GM21825 (cell line): Measurements from ENCODE around the gene ZNF548.
"Not testable (repeated sequence)": the region's sequence is repeated elsewhere in the genome, so short reads cannot be mapped to it uniquely, and the experiment has no call there.

Experiments used
- ATAC-seq: cut with Tn5 transposase; IDR thresholded peaks from one replicate; pipeline ENCODE4 v1.9.1; 2021; ENCODE audit warnings: mild to moderate bottlenecking, moderate library complexity; ENCODE audit not compliant: unreplicated experiment

ZNF548 gene

GRCh38 chr19:57389730-57390598 lies at the start of gene ZNF548:
TSS of gene ZNF548 (plus strand) at chr19:57389854. CDS start at chr19:57390100, 246 bp downstream.
- ATAC-seq: peak; percentile 95

DNA sequence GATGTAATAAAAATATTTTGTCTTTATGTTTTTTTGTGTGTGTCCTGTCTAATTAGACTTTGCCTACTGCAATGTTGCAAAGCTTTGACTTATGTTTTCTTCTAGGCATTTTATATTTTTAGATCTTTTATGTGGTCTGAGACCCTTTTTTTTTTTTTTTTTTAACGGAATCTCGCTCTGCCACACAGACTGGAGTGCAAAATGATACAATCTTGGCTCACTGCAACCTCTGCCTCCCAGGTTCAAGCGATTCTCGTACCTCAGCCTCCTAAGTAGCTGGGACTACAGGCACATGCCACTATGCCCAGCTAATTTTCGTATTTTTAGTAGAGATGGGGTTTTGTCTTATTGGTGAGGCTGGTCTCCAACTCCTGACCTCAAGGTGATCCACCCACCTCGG lies 47.1 kb upstream of the ZNF548 start:
- no peak for ATAC-seq

DNA sequence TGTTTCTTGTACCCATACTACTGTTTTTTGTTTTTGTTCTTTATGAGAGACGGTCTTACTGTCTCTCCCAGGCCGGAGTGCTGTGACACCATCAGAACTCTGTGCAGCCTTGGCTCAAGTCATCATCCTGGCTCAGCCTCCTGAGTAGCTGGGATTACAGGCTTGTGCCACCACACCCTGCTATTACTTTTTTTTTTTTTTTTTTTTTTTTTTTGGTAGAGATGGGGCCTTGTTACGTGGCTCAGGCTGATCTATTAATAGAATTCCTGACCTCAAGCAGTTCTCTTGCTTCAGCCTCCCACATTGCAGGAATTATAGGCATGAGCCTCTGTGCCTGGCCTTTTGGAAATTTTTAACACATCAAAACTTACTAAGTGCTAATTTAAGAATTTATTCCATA lies 41.5 kb upstream of the ZNF548 start:
- no peak for ATAC-seq

DNA sequence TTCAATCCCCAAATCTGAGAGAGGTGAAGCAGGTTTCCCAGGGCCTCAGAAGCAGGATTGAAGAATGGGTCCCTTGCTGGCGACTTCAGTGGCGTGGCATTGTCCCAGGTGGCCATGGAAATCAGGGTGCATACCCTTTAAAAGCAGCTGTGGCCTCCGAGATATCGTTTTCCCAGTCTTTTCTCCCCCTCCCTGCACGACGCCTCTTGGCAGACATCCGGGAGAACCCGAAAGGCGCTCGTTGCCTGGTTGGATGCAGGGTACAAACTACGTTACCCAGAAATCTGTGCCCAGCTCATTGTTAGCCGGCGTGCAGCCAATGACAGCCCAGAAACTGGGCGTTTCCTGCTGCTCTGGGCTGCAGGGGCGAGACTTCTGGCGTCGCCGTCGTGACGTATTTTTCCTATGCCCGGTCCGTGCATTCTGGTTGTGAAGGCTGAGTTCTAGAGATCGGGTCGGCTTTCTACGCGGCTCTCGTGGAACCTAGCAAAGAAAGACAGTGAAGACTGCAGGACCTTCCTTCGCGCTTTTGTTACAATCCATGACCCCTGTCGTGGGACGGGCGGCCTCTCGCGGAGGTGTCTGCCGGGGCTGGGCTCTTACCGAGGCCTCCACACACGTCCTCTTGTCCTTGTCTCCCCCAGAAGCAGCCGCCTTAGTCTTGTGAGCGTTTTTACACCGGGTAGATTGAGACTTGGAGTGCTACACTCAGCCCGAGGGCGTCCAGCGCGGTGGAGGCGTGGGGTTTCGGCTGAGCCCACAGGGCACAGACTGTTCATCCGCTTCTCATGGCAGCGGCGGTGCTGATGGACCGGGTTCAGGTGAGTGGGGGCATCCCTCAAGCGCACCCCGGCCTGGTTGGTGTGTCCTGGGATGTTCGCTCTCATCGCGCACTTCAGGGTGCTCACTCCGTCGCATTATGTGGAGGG lies 38.5 kb upstream of the ZNF548 start, which contains the start of gene ZNF304:
Gene ZNF304 (plus strand): TSS at position 395 of the 929 bp plus-strand sequence. CDS start 394 bp downstream, at position 789.
- ATAC-seq: peak; percentile 92

- no peak for ATAC-seq
Observed at GRCh38 chr19:57351867-57352266, 37.8 kb upstream of the ZNF548 start.

DNA sequence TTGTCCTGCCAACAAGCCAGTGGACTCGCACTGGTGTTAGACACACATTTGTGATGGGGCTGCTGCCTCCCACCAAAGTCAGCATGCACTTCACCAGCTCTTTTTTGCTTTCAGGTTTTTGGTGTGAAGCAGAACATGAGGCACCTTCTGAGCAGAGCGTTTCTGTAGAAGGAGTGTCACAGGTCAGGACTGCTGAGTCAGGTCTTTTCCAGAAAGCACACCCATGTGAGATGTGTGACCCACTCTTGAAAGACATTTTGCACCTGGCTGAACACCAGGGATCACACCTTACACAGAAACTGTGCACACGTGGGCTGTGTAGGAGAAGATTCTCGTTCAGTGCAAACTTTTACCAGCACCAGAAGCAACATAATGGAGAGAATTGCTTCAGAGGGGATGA lies 33.7 kb upstream of the ZNF548 start:
- ATAC-seq: no peak

DNA sequence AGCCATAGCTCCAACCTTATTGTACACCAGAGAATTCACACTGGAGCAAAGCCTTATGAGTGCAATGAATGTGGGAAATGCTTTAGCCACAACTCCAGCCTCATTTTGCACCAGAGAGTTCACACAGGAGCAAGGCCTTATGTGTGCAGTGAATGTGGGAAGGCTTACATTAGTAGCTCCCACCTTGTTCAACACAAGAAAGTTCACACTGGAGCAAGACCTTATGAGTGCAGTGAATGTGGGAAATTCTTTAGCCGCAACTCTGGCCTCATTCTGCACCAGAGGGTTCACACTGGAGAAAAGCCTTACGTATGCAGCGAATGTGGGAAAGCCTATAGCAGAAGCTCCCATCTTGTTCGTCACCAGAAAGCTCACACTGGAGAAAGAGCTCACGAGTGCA lies 32.2 kb upstream of the ZNF548 start:
- ATAC-seq: no peak

DNA sequence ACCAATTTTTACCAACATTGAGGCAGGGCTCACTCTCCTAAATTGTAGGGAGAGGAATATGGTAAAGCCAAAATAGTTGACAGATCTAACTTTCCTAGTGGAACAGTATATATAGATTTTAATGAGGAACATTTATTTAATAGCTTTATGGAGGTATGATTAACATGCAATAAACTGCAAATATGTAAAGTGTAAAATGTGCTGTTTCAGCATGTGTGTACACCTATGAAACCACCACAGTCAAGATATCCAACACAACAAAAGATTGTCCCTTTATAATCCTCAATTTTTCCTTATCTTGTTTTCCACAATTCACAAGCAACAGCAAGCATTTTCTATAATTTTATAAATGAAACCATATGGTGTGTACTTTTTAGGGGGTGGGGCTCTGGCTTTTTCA lies 30.4 kb upstream of the ZNF548 start:
- ATAC-seq: no peak

DNA sequence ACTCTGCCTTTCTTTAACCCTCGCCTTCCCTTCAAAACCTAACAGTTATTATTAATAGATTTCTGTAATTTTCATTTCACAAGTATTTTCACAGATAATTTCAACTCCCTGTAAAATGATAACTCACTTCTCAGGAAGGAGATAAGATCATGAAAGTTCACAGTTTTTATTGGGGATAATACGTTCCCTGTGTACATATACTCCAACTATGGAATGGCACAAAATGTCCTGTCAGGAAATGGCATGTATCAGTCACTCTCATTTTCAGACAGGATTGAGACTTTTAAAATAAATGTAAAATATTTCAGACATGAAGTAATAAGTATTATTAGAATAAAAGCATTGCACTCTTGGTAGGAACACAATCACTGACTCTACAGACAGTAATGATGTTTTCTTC lies 27.2 kb upstream of the ZNF548 start:
- no peak for ATAC-seq

- ATAC-seq: peak; percentile 91
Observed at GRCh38 chr19:57362997-57363687, 26.5 kb upstream of the ZNF548 start, which contains the start of the genes TRAPPC2B and ZNF547. TSS of gene TRAPPC2B (plus strand) at chr19:57363551. CDS start at chr19:57364834, 1,283 bp downstream. TSS of gene ZNF547 (plus strand) at chr19:57363551. CDS start at chr19:57368556, 5,005 bp downstream.

GRCh38 chr19:57363688-57364181 lies 25.9 kb upstream of the ZNF548 start:
- no peak for ATAC-seq

- ATAC-seq: no peak
Observed at GRCh38 chr19:57366776-57367175, 22.9 kb upstream of the ZNF548 start.

DNA sequence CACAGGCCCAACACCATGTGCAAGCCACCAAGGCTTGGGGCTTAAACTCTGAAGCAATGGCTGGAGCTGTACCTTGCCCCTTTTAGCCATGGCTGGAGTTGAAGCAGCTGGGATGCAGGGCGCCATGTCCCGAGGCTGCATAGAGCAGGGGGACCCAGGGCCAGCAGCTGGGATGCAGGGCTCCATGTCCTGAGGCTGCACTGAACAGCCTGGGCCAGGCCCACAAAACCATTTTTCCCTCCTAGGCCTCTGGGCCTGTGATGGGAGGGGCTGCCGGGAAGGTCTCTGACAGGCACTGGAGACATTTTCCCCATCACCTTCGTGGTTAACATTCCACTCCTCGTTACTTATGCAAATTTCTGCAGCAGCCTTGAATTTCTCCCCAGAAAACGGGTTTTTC lies 15.5 kb upstream of the ZNF548 start:
- no peak for ATAC-seq

DNA sequence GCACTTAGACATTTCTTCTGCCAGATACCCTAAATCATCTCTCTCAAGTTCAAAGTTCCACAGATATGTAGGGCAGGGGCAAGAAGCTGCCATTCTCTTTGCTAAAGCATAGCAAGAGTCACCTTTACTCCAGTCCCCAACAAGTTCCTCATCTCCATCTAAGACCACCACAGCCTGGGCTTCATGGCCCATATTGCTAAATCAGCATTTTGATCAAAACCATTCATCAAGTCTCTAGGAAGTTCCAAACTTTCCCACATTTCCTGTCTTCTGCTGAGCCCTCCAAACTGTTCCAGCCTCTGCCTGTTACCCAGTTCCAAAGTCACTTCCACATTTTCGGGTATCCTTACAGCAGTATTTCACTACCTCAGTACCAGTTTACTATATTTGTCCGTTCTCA lies 15.0 kb upstream of the ZNF548 start:
- not testable (repeated sequence) for ATAC-seq

DNA sequence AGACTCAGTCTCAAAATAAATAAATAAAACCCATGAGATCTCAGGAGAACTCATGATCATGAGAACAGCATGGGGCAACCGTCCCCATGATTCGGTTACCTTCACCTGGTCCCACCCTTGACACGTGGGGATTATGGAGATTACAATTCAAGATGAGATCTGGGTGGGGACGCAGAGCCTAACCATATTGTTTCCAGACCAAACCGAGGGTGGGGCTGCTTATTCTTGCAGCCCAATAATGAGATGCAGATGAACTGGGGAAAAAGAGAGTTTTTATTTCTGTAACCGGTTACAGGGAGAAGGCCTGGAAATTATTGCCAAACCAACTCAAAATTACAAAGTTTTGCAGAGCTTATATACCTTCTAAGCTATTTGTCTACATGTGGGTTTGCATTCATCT lies 13.5 kb upstream of the ZNF548 start:
- no peak for ATAC-seq

- ATAC-seq: no peak
Observed at GRCh38 chr19:57377498-57378146, 12.0 kb upstream of the ZNF548 start.

GRCh38 chr19:57380923-57381322 lies 8.7 kb upstream of the ZNF548 start:
- ATAC-seq: no peak

- no peak for ATAC-seq
Observed at GRCh38 chr19:57382806-57383488, 6.7 kb upstream of the ZNF548 start.

GRCh38 chr19:57389194-57389729 lies 392 bp upstream of the ZNF548 start:
- ATAC-seq: peak; percentile 10
